Measurements from ENCODE around the gene ADGRB2.

DNA sequence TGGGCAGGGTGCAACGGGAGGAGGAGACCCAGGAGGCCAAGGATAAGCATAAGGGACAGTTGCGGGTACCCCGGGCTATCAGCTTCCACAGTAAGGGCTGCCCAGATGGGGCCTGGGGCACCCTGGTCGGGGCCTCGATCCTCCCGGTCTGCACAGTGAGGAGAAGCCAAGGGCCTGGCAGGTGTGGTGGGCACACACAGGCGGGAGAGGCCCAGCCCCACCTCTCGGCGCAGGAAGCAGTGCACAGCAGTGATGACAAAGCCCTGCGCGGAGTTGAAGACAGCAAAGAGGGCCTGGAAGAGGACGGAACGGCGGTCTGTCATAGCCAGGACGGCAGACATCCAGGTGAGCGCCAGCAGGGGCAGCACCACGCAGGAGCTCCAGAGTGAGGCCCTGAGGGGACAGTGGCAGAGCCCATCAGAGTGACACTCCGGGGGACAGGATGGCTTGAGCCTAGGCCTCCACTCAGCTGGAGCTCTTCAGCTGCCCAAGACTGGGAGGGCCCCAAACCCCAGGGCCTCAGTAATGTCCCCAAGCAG is 31.3 kb downstream of the ADGRB2 start:
- TF ChIP-seq, protein P1, sequence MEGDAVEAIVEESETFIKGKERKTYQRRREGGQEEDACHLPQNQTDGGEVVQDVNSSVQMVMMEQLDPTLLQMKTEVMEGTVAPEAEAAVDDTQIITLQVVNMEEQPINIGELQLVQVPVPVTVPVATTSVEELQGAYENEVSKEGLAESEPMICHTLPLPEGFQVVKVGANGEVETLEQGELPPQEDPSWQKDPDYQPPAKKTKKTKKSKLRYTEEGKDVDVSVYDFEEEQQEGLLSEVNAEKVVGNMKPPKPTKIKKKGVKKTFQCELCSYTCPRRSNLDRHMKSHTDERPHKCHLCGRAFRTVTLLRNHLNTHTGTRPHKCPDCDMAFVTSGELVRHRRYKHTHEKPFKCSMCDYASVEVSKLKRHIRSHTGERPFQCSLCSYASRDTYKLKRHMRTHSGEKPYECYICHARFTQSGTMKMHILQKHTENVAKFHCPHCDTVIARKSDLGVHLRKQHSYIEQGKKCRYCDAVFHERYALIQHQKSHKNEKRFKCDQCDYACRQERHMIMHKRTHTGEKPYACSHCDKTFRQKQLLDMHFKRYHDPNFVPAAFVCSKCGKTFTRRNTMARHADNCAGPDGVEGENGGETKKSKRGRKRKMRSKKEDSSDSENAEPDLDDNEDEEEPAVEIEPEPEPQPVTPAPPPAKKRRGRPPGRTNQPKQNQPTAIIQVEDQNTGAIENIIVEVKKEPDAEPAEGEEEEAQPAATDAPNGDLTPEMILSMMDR (IDR thresholded peaks at IDR 0.05) = no peak
- no peak for TF ChIP-seq EZH2 (IDR thresholded peaks at IDR 0.05)
- no peak for TF ChIP-seq EZH2phosphoT487 (IDR thresholded peaks at IDR 0.05)
